Tibial nerve (tissue), 4 donors: ENCODE measurements around the gene ITGA11. TPM values are rescaled to one million over a fixed set of nuclear protein-coding genes. Genes with fewer than 3 reads are reported as not detected.

ENCODE experiments used
- DNase-seq, 2 donors: peaks; one replicate each; pipeline ENCODE4 v3.0.0-alpha.2; 2019; ENCODE audit warnings: low spot score in 2 of 2
- H3K27ac ChIP-seq, 4 donors: fragments of 200-600 bp; sonication (generic) in 3 of 4; one replicate each; pipeline ENCODE4 v1.5.1; 2017 to 2019; ENCODE audit warnings: mild to moderate bottlenecking in 1 of 4
- H3K27me3 ChIP-seq, 2 donors: fragments of 200-600 bp; sonication (generic) in 1 of 2; one replicate each; pipeline versions ENCODE4 v1.5.1 to v1.6.0; 2017 to 2019
- H3K36me3 ChIP-seq, 3 donors: fragments of 200-600 bp; sonication (generic); one replicate each; pipeline ENCODE4 v1.5.1; 2018 to 2019
- H3K4me1 ChIP-seq, 4 donors: fragments of 200-600 bp; sonication (generic) in 3 of 4; one replicate each; pipeline ENCODE4 v1.5.1; 2017 to 2019
- H3K4me3 ChIP-seq, 4 donors: fragments of 200-600 bp; sonication (generic) in 3 of 4; one replicate each; pipeline ENCODE4 v1.5.1; 2017 to 2019; ENCODE audit warnings: mild to moderate bottlenecking in 1 of 4, moderate library complexity in 1 of 4
- H3K9me3 ChIP-seq, 4 donors: fragments of 200-600 bp; sonication (generic) in 3 of 4; one replicate each; pipeline ENCODE4 v1.5.1; 2017 to 2019
- CTCF ChIP-seq, 5 experiments: fragments of 200-600 bp in 3 of 5; fragments of 450-650 bp in 2 of 5; sonication (generic) in 3 of 5; IDR thresholded peaks; one replicate each; pipeline ENCODE4 v1.5.1; 2016 to 2019; ENCODE audit warnings: antibody characterized with exemption in 5 of 5, mild to moderate bottlenecking in 3 of 5, moderate library complexity in 2 of 5
- EP300 ChIP-seq, 2 donors: sonication (generic); formaldehyde crosslinking; IDR thresholded peaks; one replicate each; pipeline ENCODE4 v1.6.1; 2017; ENCODE audit warnings: antibody characterized with exemption in 2 of 2, mild to moderate bottlenecking in 1 of 2
- POLR2A ChIP-seq, 2 donors: fragments of 450-650 bp; IDR thresholded peaks; one replicate each; pipeline ENCODE4 v1.6.1; 2017; ENCODE audit warnings: antibody characterized with exemption in 2 of 2, mild to moderate bottlenecking in 2 of 2, moderate library complexity in 2 of 2
- WGBS, 2 donors: methylation state at CpG; one replicate each; pipeline ENCODE4 v1.1.5; 2018; 5-methylcytosine and 5-hydroxymethylcytosine counted together
- total RNA-seq, 4 donors: library from RNA; depleted of rRNA; stranded (reverse); fragments of >200 nt; gene quantifications; one replicate each; pipeline ENCODE4 v1.1.0, GENCODE V29; 2016

Gene ITGA11
- total RNA-seq, 4 donors from 2014 or later: 2.7 to 12.1 (median 6.9) TPM

DNA sequence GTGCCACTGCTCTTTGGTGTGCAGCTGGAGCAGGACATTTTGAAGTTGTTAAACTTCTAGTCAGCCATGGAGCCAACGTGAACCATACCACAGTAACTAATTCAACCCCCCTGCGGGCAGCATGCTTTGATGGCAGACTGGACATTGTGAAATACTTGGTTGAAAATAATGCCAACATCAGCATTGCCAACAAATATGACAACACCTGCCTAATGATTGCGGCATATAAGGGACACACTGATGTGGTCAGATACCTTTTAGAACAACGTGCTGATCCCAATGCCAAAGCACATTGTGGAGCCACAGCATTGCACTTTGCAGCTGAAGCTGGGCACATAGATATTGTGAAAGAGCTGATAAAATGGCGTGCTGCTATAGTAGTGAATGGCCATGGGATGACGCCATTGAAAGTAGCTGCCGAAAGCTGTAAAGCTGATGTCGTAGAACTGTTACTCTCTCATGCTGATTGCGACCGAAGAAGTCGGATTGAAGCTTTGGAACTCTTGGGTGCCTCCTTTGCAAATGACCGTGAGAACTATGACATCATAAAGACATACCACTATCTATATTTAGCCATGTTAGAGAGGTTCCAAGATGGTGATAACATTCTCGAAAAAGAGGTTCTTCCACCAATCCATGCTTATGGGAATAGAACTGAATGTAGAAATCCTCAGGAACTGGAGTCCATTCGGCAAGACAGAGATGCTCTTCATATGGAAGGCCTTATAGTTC is 142.2 kb downstream of the ITGA11 start:
- Histone ChIP-seq H3K4me3 (no peak overlapping the region), H3K36me3 (peaks cover 0 to 36% (median 6%) of the 10 kb centered on the region in 3 donors), H3K27me3 (no peaks in the 10 kb centered on the region), H3K27ac (no peak overlapping the region), H3K9me3 (no peaks in the 10 kb centered on the region), H3K4me1 (peaks cover 0 to 83% (median 6%) of the 10 kb centered on the region in 4 donors)
- WGBS, 2 donors: 95% methylated on average over 14 of the region's 14 CpGs
- DNase-seq: peak in 1 of 2 donors; percentile 2
- TF ChIP-seq POLR2A (IDR thresholded peaks at IDR 0.05): no peak
- no peak for TF ChIP-seq EP300 (IDR thresholded peaks at IDR 0.05)
- no peak for TF ChIP-seq CTCF (IDR thresholded peaks at IDR 0.05)

DNA sequence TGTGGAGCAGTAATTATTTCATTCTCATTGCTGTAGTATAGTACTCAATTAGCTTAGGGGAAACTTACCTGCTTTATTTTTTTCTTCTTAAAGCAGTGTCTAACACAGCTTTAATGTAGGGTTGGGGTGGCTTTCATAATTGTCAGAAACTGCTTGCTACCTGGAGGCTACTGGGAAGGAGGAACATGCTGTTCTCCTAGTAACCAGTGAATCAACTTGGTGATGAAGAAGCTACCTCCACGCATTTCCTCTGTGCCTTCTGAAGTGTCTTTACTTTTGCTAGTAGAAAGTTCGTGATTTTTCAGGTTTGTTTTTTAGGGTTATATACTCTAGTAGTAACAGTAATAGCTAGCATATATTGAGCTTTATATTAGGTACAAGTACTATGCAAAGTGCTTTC is 142.9 kb downstream of the ITGA11 start:
- Histone ChIP-seq H3K27ac (no peak overlapping the region), H3K36me3 (peaks cover 0 to 44% (median 6%) of the 10 kb centered on the region in 3 donors), H3K4me3 (no peak overlapping the region), H3K27me3 (no peaks in the 10 kb centered on the region), H3K9me3 (no peaks in the 10 kb centered on the region), H3K4me1 (peaks cover 0 to 82% (median 6%) of the 10 kb centered on the region in 4 donors)
- peak in 1 of 2 donors; percentile 2 for DNase-seq
- WGBS, 2 donors: 85 to 89% methylated on average over 2 of the region's 2 CpGs
- no peak for TF ChIP-seq CTCF (IDR thresholded peaks at IDR 0.05)
- TF ChIP-seq POLR2A (IDR thresholded peaks at IDR 0.05): no peak
- TF ChIP-seq EP300 (IDR thresholded peaks at IDR 0.05): no peak

- Histone ChIP-seq H3K27me3 (no peaks in the 10 kb centered on the region), H3K9me3 (no peaks in the 10 kb centered on the region), H3K4me1 (peaks cover 0 to 82% (median 24%) of the 10 kb centered on the region in 4 donors), H3K27ac (peak overlapping the region in 1 of 4 donors; percentile 4), H3K4me3 (no peak overlapping the region), H3K36me3 (peaks cover 0 to 37% (median 6%) of the 10 kb centered on the region in 3 donors)
- no peak for TF ChIP-seq EP300 (IDR thresholded peaks at IDR 0.05)
- 80 to 83% methylated on average over 5 of the region's 5 CpGs for WGBS, 2 donors
- DNase-seq: no peak
Observed at GRCh38 chr15:68286256-68286655, 145.7 kb downstream of the ITGA11 start.

- Histone ChIP-seq H3K4me1 (peaks cover 0 to 89% (median 32%) of the 10 kb centered on the region in 4 donors), H3K27me3 (no peaks in the 10 kb centered on the region), H3K4me3 (no peak overlapping the region), H3K27ac (peak overlapping the region in 1 of 4 donors; percentile 15), H3K9me3 (no peaks in the 10 kb centered on the region), H3K36me3 (peaks cover 0 to 30% (median under 1%) of the 10 kb centered on the region in 3 donors)
- peak in 1 of 2 donors; percentile 14 for TF ChIP-seq EP300 (IDR thresholded peaks at IDR 0.05)
- TF ChIP-seq POLR2A (IDR thresholded peaks at IDR 0.05): no peak
- WGBS, 2 donors: 79 to 92% methylated on average over 5 of the region's 5 CpGs
- DNase-seq: no peak
Observed at GRCh38 chr15:68285259-68285980, 146.5 kb downstream of the ITGA11 start.

DNA sequence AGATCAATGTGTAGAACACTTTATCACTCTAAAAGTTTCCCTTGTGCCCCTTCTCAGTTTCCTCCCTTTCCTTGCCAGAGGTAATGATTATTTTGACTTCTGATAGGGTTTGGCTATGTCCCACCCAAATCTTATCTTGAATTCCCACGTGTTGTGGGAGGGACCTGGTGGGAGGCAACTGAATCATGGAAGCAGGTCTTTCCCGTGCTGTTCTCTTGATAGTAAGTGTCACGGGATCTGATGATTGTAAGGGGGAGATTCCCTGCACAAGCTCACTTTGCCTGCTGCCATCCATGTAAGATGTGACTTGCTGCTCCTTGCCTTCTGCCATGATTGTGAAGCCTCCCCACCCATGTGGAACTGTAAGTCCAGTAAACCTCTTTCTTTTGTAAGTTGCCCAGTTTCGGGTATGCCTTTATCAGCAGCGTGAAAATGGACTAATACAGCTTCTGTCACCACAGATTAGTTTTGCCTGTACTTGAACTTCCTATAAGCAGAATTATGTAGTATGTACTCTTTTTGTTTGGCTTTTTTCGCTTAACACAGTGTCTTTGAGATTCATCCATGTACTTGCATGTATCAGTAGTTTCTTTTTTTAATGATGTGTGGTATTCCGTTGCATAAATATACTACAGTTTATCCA is 147.2 kb downstream of the ITGA11 start:
- H3K4me1 ChIP-seq: peaks cover 0 to 94% (median 39%) of the 10 kb centered on the region in 4 donors
- TF ChIP-seq CTCF (IDR thresholded peaks at IDR 0.05) (no peak), EP300 (IDR thresholded peaks at IDR 0.05) (no peak), POLR2A (IDR thresholded peaks at IDR 0.05) (no peak)
- H3K4me3 ChIP-seq: no peak overlapping the region
- H3K27me3 ChIP-seq: no peaks in the 10 kb centered on the region
- peaks cover 0 to 23% (median 0%) of the 10 kb centered on the region in 3 donors for H3K36me3 ChIP-seq
- H3K27ac ChIP-seq: peak overlapping the region in 1 of 4 donors; percentile 15
- no peak for DNase-seq
- WGBS, 2 donors: 93 to 96% methylated on average over 7 of the region's 7 CpGs
- H3K9me3 ChIP-seq: no peaks in the 10 kb centered on the region
